ENCODE data around the gene HDAC9. TPM values are rescaled to one million over a fixed set of nuclear protein-coding genes. Genes with fewer than 3 reads are reported as not detected.

HDAC9 gene
- total RNA-seq, 1 experiment from 2014 or later = 7.7 TPM

- Mint-ChIP-seq H3K27me3 (ENCODE audit: low read depth) (no peaks in the 10 kb centered on the region), H3K36me3 (ENCODE audit: insufficient read depth in 1 of 3, low read depth in 3 of 3) (no peaks in the 10 kb centered on the region; a peak in 1 of 7 replicates), H3K27ac (no peak overlapping the region), H3K4me3 (no peak overlapping the region), H3K4me1 (peaks cover 4 to 7% of the 10 kb centered on the region in 2 experiments), H3K9me3 (no peaks in the 10 kb centered on the region)
- no peaks in the 10 kb centered on the region for H3K79me2 ChIP-seq (ENCODE audit: insufficient read depth, low read length)
- no peak overlapping the region for H2BK20ac ChIP-seq (ENCODE audit: low read depth, low read length, poor library complexity, severe bottlenecking)
- no peak overlapping the region for H3T11ph ChIP-seq (ENCODE audit: low read length)
- no peak overlapping the region for H3K23ac ChIP-seq (ENCODE audit: insufficient read length, low read depth, low read length)
- no peak overlapping the region for H3K27ac ChIP-seq (ENCODE audit: insufficient read length, low read depth, low read length)
- H4K5ac ChIP-seq (ENCODE audit: insufficient read length, low read depth, low read length) = no peak overlapping the region
- H3K14ac ChIP-seq (ENCODE audit: insufficient read depth, low read length) = no peak overlapping the region
- no peaks in the 10 kb centered on the region for H3K9me3 ChIP-seq (ENCODE audit: control insufficient read depth, low read depth, low read length)
- H3K9ac ChIP-seq (ENCODE audit: extremely low read depth, insufficient read length, low read length) = no peak overlapping the region
- no peaks in the 10 kb centered on the region for H4K20me1 ChIP-seq (ENCODE audit: control insufficient read depth, insufficient read depth, insufficient read length)
- no peaks in the 10 kb centered on the region for H3K23me2 ChIP-seq (ENCODE audit: insufficient read length, low read depth, low read length, poor library complexity, severe bottlenecking)
- H3K79me1 ChIP-seq (ENCODE audit: insufficient read depth, low read depth, low read length, poor library complexity, severe bottlenecking) = no peaks in the 10 kb centered on the region
- DNase-seq = no peak
- no peak overlapping the region for H4K8ac ChIP-seq (replicated peaks; ENCODE audit: insufficient read length, low read depth, low read length)
- H2BK15ac ChIP-seq (ENCODE audit: low read depth, low read length) = no peak overlapping the region
- no peak overlapping the region for H3K4me2 ChIP-seq (ENCODE audit: insufficient read depth, insufficient read length, low read length)
- H4K91ac ChIP-seq (ENCODE audit: insufficient read length, low read depth, low read length) = no peak overlapping the region
- no peak overlapping the region for H2AK5ac ChIP-seq (ENCODE audit: insufficient read length, low read length)
- H3K4me1 ChIP-seq (ENCODE audit: insufficient read depth, low read length) = no peaks in the 10 kb centered on the region
- H2BK12ac ChIP-seq (ENCODE audit: insufficient read length, low read depth, low read length) = no peak overlapping the region
- no peak overlapping the region for H2BK120ac ChIP-seq (ENCODE audit: low read depth, low read length, poor library complexity, severe bottlenecking)
- TF ChIP-seq CTCF (conservative IDR thresholded peaks at IDR 0.05) = no peak
- no peak overlapping the region for H3K18ac ChIP-seq (ENCODE audit: insufficient read length, low read depth, low read length)
- no peak overlapping the region for H3K56ac ChIP-seq (ENCODE audit: insufficient read length, low read depth, low read length)
- no peak overlapping the region for H2AFZ ChIP-seq (ENCODE audit: low read length)
- WGBS (ENCODE audit: extremely low coverage, insufficient read length, low lambda C conversion rate) = no CpG with 5 or more reads among the region's 1 CpG
- H3K4ac ChIP-seq (ENCODE audit: low read depth, low read length) = no peak overlapping the region
- H3K27me3 ChIP-seq (ENCODE audit: insufficient read depth, low read length) = no peaks in the 10 kb centered on the region
- no peak overlapping the region for H2BK5ac ChIP-seq (ENCODE audit: insufficient read length, low read length)
These were observed 308.4 kb downstream of the HDAC9 start for GRCh38 chr7:18803923-18804322.

All from H9 (cell line).